Occipital lobe (tissue), 2 donors: ENCODE data around the gene PRR7. TPM values are rescaled to one million over a fixed set of nuclear protein-coding genes. Genes with fewer than 3 reads are reported as not detected.
A peak's percentile ranks its signal among the peaks of the same experiment; 100 is the strongest.

Source experiments
- DNase-seq: peaks from one replicate; lab custom pipeline; 2025; lab: John Stamatoyannopoulos, UW
- total RNA-seq: library from RNA; depleted of rRNA; stranded (reverse); fragments of >200 nt; gene quantifications from one replicate; pipeline ENCODE4 v1.2.3, GENCODE V29; 2014

The PRR7 gene
- total RNA-seq, 1 donor from 2014 or later = 11.7 TPM

GRCh38 chr5:177423671-177424070 is 22.9 kb upstream of the PRR7 start:
- no peak for DNase-seq

- peak; percentile 58 for DNase-seq
Measured at GRCh38 chr5:177425196-177425800, 21.3 kb upstream of the PRR7 start.

- peak; percentile 99 for DNase-seq
Measured at GRCh38 chr5:177425801-177426565, 20.6 kb upstream of the PRR7 start.

- no peak for DNase-seq
Measured at GRCh38 chr5:177426566-177427210, 19.9 kb upstream of the PRR7 start, which contains the start of gene GRK6. Gene GRK6 (plus strand): TSS chr5:177426676. CDS start chr5:177426846, 170 bp downstream.

- DNase-seq = no peak
Measured at GRCh38 chr5:177427211-177427822, 19.3 kb upstream of the PRR7 start.

- no peak for DNase-seq
Measured at GRCh38 chr5:177427919-177428573, 18.6 kb upstream of the PRR7 start.

GRCh38 chr5:177428574-177429217 is 17.9 kb upstream of the PRR7 start:
- no peak for DNase-seq

- peak; percentile 26 for DNase-seq
Measured at GRCh38 chr5:177429248-177430040, 17.2 kb upstream of the PRR7 start.

GRCh38 chr5:177430140-177430951 is 16.3 kb upstream of the PRR7 start:
- DNase-seq = no peak

- no peak for DNase-seq
Measured at GRCh38 chr5:177430972-177431316, 15.7 kb upstream of the PRR7 start.

GRCh38 chr5:177431317-177432142 is 15.1 kb upstream of the PRR7 start:
- DNase-seq = no peak

GRCh38 chr5:177432143-177432838 is 14.3 kb upstream of the PRR7 start:
- no peak for DNase-seq

GRCh38 chr5:177432839-177433657 is 13.6 kb upstream of the PRR7 start:
- DNase-seq = no peak

- DNase-seq = no peak
Measured at GRCh38 chr5:177433658-177434217, 12.9 kb upstream of the PRR7 start.

GRCh38 chr5:177434437-177434836 is 12.2 kb upstream of the PRR7 start:
- no peak for DNase-seq

GRCh38 chr5:177434942-177435738 is 11.5 kb upstream of the PRR7 start:
- DNase-seq = no peak
